MM.1S (cell line): ENCODE results near the gene ZBTB43.
"Not testable (repeated sequence)": the region's sequence is repeated elsewhere in the genome, so short reads cannot be mapped to it uniquely, and the experiment has no call there.

Experiments
- DNase-seq: peaks from one replicate; pipeline ENCODE4 v3.0.0-alpha.2; 2015
- H2AFZ ChIP-seq: fragments of 300-600 bp; sonication (generic); 2 replicates; pipeline ENCODE4 v1.6.0; 2016; ENCODE audit warnings: antibody characterized with exemption, low read length
- H3F3A ChIP-seq: fragments of 300-600 bp; sonication (generic); 2 replicates; pipeline ENCODE4 v1.6.1; 2016; ENCODE audit warnings: mild to moderate bottlenecking, antibody characterized with exemption, low read length, moderate library complexity, mixed read lengths; ENCODE audit not compliant: insufficient read depth
- H3K27ac ChIP-seq: fragments of 300-600 bp; sonication (generic); 2 replicates; pipeline ENCODE4 v1.5.1; 2016; ENCODE audit warnings: mild to moderate bottlenecking, low read length
- H3K27me3 ChIP-seq: fragments of 300-600 bp; sonication (generic); replicated peaks from 2 replicates; pipeline ENCODE4 v1.6.0; 2016; ENCODE audit warnings: low read length; ENCODE audit not compliant: insufficient read depth
- H3K36me3 ChIP-seq: fragments of 300-600 bp; sonication (generic); replicated peaks from 2 replicates; pipeline ENCODE4 v1.6.1; 2016; ENCODE audit warnings: mild to moderate bottlenecking, low read length, mixed read lengths; ENCODE audit not compliant: insufficient read depth
- H3K4me1 ChIP-seq: fragments of 300-600 bp; sonication (generic); 2 replicates; pipeline ENCODE4 v1.6.1; 2016; ENCODE audit warnings: low read length, mixed read lengths
- H3K4me2 ChIP-seq: fragments of 300-600 bp; sonication (generic); 2 replicates; pipeline ENCODE4 v1.6.0; 2016; ENCODE audit warnings: low read depth, low read length
- H3K4me3 ChIP-seq: fragments of 300-600 bp; sonication (generic); 2 replicates; pipeline ENCODE4 v1.5.1; 2016; ENCODE audit warnings: low read length, mixed read lengths
- H3K79me2 ChIP-seq: fragments of 300-600 bp; sonication (generic); 2 replicates; pipeline ENCODE4 v1.6.1; 2016; ENCODE audit warnings: mixed run types, low read length, mixed read lengths
- H3K9ac ChIP-seq: fragments of 300-600 bp; sonication (generic); 2 replicates; pipeline ENCODE4 v1.6.1; 2016; ENCODE audit warnings: low read length, mixed read lengths
- H3K9me2 ChIP-seq: fragments of 300-600 bp; sonication (generic); replicated peaks from 2 replicates; pipeline ENCODE4 v1.6.1; 2016; ENCODE audit warnings: mild to moderate bottlenecking, low read length, mixed read lengths; ENCODE audit not compliant: insufficient read depth
- H3K9me3 ChIP-seq: fragments of 300-600 bp; sonication (generic); replicated peaks from 2 replicates; pipeline ENCODE4 v1.6.1; 2016; ENCODE audit warnings: mild to moderate bottlenecking, low read length, mixed read lengths; ENCODE audit not compliant: insufficient read depth
- H4K20me1 ChIP-seq: fragments of 300-600 bp; sonication (generic); 2 replicates; pipeline ENCODE4 v1.6.1; 2016; ENCODE audit warnings: mild to moderate bottlenecking, low read length, moderate library complexity, mixed read lengths; ENCODE audit not compliant: insufficient read depth
- EZH2 ChIP-seq: fragments of 300-600 bp; sonication (generic); optimal IDR thresholded peaks from 2 replicates; pipeline ENCODE3; 2017; ENCODE audit warnings: low read depth, mild to moderate bottlenecking, antibody characterized with exemption, low read length, mixed read lengths
- EZH2phosphoT487 ChIP-seq: fragments of 300-600 bp; sonication (generic); IDR thresholded peaks from 2 replicates; pipeline ENCODE4 v1.6.1; 2018; ENCODE audit warnings: antibody characterized with exemption, low read length
- TF ChIP-seq, protein P1 (sequence below): fragments of 300-600 bp; sonication (generic); IDR thresholded peaks from 2 replicates; pipeline ENCODE4 v1.5.1; 2016; ENCODE audit warnings: antibody characterized with exemption, low read length, mixed read lengths

ZBTB43 gene

DNA sequence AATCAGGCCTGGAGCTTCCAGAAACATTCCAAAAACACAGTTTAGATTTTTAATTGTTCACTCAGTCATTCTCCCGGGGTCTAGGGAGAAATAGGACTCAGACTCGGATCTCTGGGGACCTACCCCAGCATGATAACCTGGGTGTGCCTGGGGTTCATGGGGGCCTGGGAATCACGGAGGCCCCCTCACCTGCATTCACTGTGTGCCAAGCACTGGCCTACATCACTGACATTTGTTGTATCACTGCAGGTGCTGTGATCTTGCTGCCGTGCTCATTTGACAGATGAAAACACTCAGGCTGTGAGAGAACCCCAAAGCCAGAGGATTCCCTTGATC, 22.8 kb upstream of the ZBTB43 start:
- Histone ChIP-seq H3K9me3 (no peaks in the 10 kb centered on the region), H3K4me1 (no peaks in the 10 kb centered on the region), H4K20me1 (no peaks in the 10 kb centered on the region), H3K27me3 (peaks cover 18% of the 10 kb centered on the region), H3K79me2 (no peaks in the 10 kb centered on the region), H3K27ac (no peak overlapping the region), H3K4me3 (no peak overlapping the region), H3K4me2 (no peak overlapping the region), H3F3A (no peaks in the 10 kb centered on the region), H3K36me3 (no peaks in the 10 kb centered on the region), H3K9ac (no peak overlapping the region), H3K9me2 (no peaks in the 10 kb centered on the region), H2AFZ (no peak overlapping the region)
- DNase-seq = no peak
- TF ChIP-seq EZH2phosphoT487 = no peak
- TF ChIP-seq, protein P1, sequence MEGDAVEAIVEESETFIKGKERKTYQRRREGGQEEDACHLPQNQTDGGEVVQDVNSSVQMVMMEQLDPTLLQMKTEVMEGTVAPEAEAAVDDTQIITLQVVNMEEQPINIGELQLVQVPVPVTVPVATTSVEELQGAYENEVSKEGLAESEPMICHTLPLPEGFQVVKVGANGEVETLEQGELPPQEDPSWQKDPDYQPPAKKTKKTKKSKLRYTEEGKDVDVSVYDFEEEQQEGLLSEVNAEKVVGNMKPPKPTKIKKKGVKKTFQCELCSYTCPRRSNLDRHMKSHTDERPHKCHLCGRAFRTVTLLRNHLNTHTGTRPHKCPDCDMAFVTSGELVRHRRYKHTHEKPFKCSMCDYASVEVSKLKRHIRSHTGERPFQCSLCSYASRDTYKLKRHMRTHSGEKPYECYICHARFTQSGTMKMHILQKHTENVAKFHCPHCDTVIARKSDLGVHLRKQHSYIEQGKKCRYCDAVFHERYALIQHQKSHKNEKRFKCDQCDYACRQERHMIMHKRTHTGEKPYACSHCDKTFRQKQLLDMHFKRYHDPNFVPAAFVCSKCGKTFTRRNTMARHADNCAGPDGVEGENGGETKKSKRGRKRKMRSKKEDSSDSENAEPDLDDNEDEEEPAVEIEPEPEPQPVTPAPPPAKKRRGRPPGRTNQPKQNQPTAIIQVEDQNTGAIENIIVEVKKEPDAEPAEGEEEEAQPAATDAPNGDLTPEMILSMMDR = no peak
- no peak for TF ChIP-seq EZH2

DNA sequence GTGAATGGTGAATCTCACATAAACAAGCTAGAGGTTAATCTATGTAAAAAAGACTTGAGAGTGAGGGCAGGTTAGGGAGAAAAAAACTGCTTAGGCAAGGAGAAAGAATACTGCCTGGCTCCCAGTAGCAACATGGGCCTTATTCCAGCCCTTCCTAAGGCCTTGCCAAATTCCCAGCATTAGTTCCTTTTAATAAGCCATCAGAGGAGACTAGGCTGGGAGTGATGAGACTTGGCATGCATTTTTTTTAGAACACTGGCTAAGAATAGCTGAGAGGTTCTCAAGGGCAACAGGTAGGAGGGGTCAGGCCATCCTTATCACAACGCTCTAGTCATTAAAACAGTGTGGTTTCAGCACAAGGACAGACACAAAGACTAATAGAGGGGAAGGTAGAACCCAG, 20.9 kb upstream of the ZBTB43 start:
- Histone ChIP-seq H4K20me1 (no peaks in the 10 kb centered on the region), H2AFZ (no peak overlapping the region), H3K4me3 (no peak overlapping the region), H3K9ac (no peak overlapping the region), H3F3A (no peaks in the 10 kb centered on the region), H3K9me3 (no peaks in the 10 kb centered on the region), H3K4me1 (peaks cover 12% of the 10 kb centered on the region), H3K4me2 (no peak overlapping the region), H3K27ac (no peak overlapping the region), H3K9me2 (no peaks in the 10 kb centered on the region), H3K27me3 (peaks cover 3% of the 10 kb centered on the region; the same call in 1 of the 2 replicates), H3K36me3 (no peaks in the 10 kb centered on the region), H3K79me2 (no peaks in the 10 kb centered on the region)
- TF ChIP-seq, protein P1 = no peak
- TF ChIP-seq EZH2phosphoT487 (no peak), EZH2 (no peak)
- DNase-seq = no peak

DNA sequence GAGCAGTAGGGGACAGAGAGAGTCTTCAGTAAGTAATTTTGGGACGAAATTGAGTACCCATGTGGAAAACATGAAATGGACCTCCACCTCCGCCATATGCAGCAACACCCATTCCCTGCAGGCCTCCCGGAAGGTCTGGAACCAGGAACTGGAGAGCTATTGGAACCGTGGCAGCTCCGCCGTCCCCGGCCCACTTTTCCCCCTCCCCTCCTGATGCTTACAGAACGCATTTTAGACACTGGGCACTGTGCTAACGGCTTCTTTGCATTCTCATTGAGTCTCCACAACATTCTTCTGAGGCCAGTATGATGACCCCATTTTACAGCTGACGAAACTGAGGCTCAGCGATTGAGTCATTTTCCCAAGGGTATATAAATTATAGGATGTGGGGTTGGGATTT, 20.4 kb upstream of the ZBTB43 start:
- peaks cover 3% of the 10 kb centered on the region; the same call in 1 of the 2 replicates for H3K27me3 ChIP-seq

DNA sequence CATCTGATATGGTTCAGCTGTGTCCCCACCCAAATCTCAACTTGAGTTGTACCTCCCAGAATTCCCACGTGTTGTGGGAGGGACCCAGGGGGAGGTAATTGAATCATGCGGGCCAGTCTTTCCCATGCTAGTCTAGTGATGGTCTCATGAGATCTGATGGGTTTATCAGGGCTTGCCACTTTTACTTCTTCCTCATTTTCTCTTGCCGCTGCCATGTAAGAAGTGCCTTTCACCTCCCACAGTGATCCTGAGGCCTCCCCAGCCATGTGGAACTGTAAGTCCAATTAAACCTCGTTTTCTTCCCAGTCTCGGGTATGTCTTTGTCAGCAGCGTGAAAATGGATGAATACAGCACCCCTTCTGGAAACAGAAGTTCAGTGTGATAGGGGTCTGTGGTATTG, 20.0 kb upstream of the ZBTB43 start:
- not testable (repeated sequence) for H3K79me2 ChIP-seq, H4K20me1 ChIP-seq, H3K4me3 ChIP-seq, H3K27ac ChIP-seq, H3K36me3 ChIP-seq, H3K9me3 ChIP-seq, DNase-seq, H3K27me3 ChIP-seq, H3K9ac ChIP-seq, H2AFZ ChIP-seq, H3K9me2 ChIP-seq, H3F3A ChIP-seq, H3K4me2 ChIP-seq
- H3K4me1 ChIP-seq = peaks cover 12% of the 10 kb centered on the region

More for the DNA sequence above, 20.4 kb upstream of the ZBTB43 start:
- no peaks in the 10 kb centered on the region for H3F3A ChIP-seq
- H3K9ac ChIP-seq = no peak overlapping the region
- DNase-seq = no peak
- H3K36me3 ChIP-seq = no peaks in the 10 kb centered on the region
- no peaks in the 10 kb centered on the region for H4K20me1 ChIP-seq
- no peak overlapping the region for H3K4me2 ChIP-seq
- H3K4me3 ChIP-seq = no peak overlapping the region
- no peak overlapping the region for H3K27ac ChIP-seq
- TF ChIP-seq EZH2phosphoT487 (no peak), EZH2 (no peak)
- TF ChIP-seq, protein P1 = no peak
- peaks cover 12% of the 10 kb centered on the region for H3K4me1 ChIP-seq
- H3K9me3 ChIP-seq = no peaks in the 10 kb centered on the region
- H3K79me2 ChIP-seq = no peaks in the 10 kb centered on the region
- no peaks in the 10 kb centered on the region for H3K9me2 ChIP-seq
- H2AFZ ChIP-seq = no peak overlapping the region
